GM21619 (cell line): ENCODE results near the gene ODAD2.
"Not testable (repeated sequence)": the region's sequence is repeated elsewhere in the genome, so short reads cannot be mapped to it uniquely, and the experiment has no call there.

Experiments used
- ATAC-seq: cut with Tn5 transposase; IDR thresholded peaks from one replicate; pipeline ENCODE4 v1.9.1; 2021; ENCODE audit not compliant: unreplicated experiment

ODAD2 gene, protein sequence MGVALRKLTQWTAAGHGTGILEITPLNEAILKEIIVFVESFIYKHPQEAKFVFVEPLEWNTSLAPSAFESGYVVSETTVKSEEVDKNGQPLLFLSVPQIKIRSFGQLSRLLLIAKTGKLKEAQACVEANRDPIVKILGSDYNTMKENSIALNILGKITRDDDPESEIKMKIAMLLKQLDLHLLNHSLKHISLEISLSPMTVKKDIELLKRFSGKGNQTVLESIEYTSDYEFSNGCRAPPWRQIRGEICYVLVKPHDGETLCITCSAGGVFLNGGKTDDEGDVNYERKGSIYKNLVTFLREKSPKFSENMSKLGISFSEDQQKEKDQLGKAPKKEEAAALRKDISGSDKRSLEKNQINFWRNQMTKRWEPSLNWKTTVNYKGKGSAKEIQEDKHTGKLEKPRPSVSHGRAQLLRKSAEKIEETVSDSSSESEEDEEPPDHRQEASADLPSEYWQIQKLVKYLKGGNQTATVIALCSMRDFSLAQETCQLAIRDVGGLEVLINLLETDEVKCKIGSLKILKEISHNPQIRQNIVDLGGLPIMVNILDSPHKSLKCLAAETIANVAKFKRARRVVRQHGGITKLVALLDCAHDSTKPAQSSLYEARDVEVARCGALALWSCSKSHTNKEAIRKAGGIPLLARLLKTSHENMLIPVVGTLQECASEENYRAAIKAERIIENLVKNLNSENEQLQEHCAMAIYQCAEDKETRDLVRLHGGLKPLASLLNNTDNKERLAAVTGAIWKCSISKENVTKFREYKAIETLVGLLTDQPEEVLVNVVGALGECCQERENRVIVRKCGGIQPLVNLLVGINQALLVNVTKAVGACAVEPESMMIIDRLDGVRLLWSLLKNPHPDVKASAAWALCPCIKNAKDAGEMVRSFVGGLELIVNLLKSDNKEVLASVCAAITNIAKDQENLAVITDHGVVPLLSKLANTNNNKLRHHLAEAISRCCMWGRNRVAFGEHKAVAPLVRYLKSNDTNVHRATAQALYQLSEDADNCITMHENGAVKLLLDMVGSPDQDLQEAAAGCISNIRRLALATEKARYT

DNA sequence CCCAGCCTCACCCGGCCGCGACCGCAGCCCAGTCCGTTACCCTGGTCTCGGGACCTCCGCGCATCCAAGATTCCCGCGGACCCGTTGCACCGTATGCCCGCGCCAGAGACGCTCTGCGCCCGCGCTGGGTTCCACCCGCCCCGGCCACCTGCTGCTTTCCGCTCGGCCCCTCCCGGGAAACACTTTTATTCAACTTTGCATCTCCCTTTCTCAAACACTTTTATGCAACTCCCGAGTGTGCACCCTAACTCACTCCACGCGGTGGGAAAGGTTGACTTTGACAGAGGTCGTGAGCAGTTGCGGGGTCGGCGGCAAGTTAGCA is at the start of gene ODAD2:
Gene ODAD2 (minus strand): TSS at position 126 of the 322 bp plus-strand sequence. CDS start 3,937 bp downstream, outside the sequence.
- no peak for ATAC-seq

DNA sequence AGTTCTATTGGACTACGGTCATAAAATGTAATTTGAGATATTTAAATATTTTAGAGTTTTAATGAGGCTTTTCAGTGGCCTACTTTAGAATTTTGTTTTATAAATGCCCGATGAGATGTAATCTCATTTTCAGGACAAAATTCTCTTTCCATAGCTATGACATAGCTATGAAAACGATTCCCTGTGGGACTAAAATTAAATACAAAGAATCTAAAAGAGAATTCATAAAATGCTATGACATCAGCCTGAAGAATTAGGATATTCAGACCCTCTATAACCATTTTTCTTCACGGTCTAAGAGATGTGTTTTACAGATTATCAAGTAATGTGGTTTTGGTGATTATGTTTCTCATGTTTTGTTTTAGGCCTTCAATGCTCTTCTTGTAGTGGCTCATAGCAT is 48.2 kb upstream of the ODAD2 start:
- no peak for ATAC-seq

DNA sequence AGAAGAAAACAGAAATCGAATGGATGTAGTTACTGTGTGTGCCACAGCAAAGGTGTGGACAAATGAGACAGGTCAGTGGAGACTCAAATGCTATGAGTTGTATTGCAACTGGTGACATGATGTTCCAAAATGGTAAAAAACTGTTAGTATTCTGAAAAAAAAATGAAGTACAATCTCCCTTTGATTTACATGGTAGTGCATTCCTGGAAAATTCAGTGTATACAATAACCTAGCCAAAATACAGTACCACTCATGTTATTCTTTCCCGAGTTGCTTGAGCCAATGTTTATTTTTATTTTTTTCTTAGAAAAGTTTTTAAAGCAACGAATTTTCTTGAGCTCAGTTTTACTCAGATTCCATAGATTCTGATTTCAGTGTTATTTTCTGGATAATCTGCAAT is 47.7 kb upstream of the ODAD2 start:
- no peak for ATAC-seq

DNA sequence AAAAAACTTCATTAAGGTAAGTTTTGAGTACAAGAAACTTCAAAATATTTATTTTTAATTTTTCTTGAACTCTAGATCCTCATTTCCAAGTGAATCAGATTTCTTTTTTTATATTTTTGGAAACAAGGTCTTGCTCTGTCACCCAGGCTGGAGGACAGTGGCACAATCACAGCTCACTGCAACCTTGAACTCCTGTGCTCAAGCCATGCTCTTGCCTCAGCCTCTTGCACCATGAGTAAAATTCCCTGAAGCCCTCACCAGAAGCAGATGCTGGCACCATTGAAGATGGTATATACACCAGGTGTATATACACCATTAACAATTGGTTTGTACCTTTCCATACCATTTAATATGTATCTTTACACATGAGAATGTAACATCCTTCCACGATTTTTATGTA is 45.1 kb upstream of the ODAD2 start:
- no peak for ATAC-seq

DNA sequence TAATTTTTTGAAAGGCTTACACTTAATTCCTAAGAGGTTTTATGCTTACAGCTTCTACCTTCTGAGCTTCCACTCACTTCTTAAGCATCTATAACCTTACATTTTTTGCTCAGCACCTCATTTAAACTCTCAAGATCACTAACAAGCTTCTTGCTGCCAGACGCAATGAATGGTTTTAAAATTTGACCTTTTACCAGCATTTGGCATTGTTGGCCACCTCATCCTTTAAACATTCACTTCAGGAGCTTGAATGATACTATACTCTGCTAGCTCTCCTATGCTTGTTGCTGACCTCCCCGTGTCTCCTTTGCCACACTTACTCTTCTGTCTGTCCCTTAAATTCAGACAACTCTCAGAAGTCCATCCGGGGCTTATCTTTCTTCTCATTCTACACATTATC is 37.7 kb upstream of the ODAD2 start:
- ATAC-seq = no peak

DNA sequence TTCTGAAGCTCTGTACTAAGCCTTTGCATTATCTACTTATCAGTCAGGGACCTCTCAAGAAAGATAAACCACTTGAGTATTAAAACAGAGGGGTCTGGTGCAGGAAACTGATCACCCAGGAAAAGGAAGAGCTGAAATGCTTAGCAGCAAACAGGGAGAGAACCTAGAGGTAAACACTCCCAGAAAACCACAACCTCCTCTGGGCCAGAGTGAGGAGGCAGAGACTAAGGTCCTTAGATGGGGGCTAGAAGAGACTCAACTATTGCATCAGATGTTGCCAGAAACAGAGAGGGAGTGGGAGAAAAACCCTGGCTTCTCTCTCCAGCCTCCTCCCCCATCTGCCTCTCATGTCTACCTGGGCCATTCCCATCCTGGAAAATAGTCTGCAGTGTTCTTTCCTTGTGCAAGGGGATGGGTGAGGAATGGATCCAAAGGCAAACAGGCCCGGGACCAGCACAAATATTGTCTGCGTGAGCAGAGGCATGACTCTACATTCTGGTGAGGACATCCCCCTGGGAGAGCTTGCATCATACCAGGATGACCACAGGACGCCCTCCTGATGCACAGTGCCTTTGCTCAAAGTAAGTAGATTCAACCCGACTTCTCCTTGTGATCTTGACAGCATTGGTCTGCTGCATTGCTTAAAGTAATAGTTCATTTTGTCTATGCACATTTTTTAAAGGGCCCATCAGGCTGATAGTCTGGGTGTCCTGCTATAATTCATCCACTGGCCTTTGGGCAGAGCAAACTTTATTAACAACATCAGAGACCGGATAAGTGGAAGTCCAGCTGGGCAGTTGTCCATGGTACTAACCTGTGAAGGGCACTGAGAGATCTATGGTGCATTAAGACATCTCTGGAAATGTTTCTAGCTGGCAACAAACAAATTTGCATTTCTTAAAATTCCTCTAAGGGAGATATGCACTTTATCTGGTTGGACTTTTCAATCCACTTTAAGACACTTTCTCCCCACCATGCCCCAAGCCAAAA is 22.4 kb upstream of the ODAD2 start:
- no peak for ATAC-seq

DNA sequence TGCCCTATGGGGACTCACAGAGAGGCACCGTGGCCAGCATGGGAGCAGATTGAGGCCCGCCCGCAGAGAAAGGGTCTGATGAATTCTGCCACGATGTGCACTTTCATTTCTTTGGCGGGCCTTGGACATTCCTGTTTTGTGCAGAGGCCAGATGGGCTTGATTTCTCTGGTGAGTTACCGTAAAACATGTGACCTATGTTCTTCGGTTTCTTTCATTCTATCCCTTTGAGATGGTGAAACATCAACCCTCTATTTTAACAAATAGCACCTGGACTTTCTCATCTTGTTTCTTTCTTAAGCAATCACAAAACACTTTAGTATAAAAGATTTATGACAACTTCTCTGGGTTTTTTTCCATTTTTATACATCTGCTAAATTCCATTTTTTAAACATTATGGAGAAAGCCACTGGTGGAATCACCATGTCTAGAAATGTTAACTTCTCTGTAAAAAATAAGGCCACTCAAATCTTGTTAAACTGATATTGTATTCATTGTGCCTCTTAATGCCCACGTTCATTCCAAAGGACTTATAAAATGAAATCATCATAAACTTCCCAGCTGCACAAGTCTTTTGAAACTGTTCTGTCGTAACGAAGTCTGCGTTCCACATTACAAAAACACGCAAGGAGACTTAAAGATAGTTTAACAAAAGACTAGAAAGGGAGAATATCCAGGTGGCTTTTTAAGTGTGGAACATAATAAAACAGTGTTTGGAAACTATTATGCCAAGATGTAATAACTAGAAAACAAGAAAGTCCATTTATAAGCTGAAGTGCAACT is 21.4 kb upstream of the ODAD2 start:
- ATAC-seq = no peak

DNA sequence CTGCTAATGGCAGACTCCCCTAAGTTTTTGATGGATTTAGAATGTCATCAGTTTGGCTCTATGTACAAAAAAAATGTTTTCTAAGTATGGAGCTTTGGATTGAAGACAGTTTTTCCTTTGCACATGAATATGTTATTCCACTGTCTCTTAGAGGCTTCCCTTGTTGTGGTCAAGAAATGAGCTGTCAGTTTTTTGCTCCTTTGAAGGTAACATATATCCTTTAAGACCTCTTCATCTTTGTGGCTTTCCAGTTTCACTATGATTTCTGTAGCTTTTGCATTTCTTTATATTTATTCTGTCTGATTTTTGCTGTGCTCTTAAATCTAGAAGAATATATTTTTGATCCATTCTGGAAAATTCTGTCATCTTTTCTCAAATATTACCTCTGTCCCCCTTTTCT is 15.8 kb upstream of the ODAD2 start:
- ATAC-seq = no peak

DNA sequence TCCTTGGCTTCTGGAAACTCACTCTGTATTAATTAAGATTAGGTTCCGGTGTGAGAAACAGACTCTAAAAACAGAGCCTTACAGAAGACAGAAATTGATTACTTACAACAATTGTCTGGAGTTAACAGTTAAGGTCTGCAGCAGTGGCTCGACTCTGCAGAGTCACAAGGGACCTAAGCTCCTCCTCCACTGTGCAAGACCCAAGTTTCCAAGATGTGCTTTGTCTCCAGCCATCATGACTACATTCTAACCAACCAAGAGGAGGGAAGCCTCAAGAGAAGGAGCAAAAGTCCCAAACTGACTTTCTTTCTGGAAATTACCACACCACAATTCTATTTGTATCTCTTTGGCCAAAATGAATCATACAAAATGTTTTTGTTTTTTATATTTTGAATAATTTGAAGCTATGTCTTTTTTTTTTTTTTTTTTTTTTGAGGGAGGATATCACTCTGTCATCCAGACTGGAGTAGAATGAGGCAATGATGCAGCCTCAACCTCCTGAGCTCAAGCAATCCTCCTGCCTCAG is 14.2 kb upstream of the ODAD2 start:
- no peak for ATAC-seq

DNA sequence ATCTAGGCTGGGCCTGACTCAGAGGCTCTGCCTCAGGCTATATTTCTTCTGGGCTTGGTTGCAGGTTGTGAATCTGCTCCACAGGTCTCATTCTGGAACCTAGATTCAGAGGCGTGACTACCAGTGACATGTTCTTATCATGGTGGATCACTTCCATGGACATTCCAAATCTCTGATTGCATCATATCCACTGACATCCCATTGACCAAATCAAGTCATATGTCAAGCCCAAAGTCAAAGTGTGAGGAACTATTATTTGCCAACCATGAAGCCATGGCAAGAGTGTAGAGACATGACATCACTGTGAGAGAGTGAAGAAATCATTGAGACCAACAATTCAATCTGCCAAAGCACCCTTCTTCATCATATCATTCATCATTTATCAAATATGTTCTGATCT is 11.9 kb upstream of the ODAD2 start:
- ATAC-seq = no peak

DNA sequence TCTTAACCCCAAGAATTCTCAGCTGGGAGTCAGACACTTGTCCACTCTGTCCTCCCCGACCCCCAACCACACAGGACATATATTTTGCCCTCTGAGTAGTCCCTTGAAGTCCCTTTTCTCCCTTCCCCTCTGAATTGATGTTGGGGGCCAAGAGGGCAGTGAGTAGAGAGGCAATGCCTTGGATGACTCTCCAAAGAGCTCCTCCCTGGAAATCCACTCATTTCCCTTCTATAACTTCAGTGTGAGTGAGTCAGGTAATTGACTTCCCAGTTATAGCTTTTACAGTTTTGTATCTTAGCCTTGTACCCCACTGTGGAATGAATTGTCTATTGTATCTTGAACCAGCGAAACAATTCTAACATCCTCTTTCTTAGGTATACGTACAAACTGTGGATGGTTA is 9.2 kb upstream of the ODAD2 start:
- no peak for ATAC-seq

DNA sequence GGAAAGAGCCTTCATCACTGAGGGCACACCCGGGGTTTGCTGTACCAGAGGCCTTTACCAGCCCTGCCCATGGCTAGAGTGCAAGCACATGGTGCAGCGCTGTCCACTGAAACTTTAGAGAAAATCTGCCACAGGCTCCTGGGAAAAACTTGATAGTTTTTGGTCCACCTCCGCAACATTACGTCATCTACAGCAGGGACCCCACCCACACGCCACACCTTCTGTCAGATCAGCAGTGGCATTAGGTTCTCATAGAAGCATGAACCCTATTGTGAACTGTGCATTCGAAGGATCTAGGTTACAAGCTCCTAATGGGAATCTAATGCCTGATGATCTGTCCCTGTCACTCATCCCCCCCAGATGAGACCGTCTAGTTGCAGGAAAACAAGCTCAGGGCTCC is 2.5 kb upstream of the ODAD2 start:
- ATAC-seq = no peak

DNA sequence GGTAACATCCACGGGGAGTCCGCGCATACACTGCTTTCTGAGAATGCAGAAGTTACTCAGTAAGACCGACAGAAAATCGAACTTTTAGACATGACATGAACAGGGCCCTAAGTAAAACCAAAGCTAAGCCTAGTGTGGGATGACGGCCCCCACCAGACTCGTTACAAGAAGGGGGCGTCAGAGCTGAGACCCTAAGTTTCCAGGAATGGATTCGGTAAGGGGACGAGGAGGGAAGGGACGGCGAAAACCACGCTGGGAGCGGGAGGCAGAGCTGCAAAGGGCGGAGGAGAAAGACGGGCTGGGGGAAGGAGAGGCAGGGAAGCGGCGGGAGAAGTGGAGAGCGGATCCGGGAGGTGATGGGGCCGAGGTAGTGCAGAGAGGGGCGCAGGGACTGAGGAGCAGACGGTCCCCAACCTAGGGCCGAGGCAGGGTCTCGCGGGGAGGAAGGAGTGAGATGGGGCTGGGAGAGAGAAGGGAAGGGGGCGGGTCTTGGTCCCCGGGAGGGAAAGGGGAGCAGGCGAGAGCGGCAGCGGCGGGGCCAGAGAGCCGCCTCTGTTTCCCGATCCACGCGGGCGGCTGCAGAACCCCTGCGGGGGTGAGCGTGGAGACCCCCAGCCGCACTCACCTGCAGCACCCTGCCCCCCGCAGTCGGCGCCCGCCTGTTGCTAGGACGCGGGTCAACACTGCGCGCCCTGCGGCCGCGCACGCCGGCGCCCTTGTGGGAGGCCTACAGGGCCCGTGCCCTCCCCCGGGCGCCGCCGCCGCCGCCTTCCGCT is 513 bp downstream of the ODAD2 start:
- ATAC-seq = no peak

DNA sequence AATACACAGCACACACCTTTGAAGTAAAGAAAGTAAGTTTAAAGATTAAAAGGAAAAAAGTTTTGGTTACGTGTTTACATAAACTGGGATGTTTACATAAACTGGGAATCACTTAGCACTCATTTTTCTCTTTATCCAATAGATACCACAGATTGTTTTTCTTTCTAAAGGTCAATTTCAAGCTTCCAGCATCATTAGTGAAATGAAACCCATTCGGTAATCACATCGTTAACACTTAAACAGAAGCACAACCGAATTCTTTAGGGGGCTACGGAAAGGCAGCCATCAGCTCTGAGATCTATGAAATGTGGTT is 1.1 kb downstream of the ODAD2 start:
- ATAC-seq = no peak

DNA sequence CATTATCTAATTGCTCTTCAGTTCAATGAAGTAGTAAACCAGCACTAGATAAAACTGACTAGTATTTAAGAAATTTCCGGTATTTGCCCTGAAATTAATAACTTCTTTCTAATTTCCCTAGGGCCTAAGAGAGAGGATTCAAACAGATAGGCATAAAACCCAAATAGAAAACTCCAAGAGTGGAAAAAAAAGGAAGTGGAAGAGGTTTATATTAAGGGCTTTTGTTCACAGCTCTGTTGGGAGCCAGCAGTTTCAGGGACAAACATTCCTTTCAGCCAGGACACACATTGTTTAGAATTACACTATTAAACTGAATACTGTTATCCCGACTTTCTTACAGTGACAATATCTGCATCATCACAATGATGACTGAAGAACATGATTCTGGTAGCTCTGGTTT is 3.6 kb downstream of the ODAD2 start:
- ATAC-seq = no peak

DNA sequence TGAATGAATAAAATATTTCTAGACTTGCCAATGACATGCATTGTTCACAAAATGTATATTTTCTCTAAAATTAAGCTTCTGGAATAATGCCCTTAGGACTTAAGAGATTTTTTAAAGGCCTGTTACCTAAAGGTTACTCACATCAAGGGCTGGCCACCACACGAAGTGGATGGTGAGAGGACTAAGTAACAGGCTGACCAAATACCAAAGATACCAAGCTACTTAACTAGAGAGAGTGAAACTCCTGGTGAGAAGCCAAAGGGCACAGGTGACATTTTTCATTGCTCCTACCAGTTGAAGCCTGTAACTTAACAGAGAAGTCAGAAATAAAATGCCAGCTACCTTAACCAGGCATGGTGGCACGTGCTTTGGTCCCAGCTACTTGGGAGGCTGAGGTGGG is 9.5 kb downstream of the ODAD2 start:
- ATAC-seq = not testable (repeated sequence)

DNA sequence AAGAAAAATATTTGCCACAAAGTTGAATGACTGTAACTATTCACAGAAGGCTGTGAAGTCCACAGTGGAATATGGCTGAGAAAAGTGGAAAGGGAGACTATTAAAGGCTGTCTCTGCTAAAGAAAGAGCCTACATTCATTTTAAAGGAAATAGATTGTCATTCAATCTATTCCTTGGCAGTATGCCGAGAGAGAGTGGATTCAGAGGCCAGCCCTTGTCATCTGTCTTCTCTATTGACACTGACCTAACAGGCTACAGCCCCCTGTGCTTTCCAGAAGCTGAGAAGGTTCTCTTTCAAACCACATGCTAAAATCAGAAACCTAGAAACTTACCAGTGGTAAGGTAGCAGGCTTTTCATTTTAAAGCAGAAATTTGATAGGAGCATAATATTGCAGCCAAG is 12.1 kb downstream of the ODAD2 start:
- no peak for ATAC-seq

DNA sequence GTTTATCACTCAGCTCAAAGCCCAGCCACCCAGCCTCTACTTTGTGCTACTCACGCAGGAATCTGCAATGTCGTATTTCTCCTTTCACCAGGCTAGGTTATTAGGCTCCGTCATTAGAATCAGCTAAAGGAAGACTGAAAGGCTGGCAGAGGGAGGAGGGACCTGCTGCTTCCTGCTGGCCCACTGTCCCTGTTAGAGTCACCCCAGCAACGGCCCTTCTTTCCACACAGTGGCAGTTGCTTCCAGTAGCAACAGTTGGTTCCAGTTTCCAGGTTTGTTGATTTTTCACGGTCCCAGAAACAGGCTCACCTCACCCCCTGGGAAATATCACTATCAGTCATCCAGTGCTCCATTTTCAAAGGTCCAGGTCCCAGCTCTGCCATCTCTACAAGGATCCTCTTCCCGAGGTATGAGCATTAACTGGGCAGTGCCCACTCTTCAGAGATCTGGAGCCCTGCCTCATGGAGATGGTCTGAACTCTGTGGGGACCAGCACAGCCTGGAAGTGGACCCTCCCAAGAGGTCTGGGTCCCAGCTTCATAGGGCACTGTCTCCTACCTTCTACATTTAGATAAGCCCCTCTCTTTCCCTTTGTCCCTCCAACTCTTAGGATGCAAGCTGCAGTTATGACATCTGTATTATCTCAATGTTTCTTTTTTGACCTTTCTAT is 15.9 kb downstream of the ODAD2 start:
- no peak for ATAC-seq

DNA sequence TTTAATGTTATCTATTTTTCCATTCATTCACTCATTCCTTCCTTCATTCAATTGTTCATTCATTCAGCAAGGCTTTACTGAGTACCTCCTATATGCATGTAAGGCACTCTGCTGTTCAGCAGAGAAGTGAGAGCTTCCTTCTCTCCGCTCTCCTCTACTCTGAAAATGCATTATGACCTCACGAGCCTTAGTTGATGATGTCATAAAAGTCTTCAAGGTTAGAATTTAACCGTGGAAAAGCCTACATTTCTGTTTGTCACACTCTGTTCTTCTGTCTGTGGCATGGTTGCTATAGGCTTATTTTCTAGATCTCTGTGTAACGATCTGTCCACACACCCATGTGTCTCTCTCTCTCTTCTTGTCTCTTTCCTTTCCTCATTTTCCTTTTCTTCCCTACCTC is 17.1 kb downstream of the ODAD2 start:
- ATAC-seq = no peak
